Measurements from ENCODE around the gene MGARP.
A peak's percentile ranks its signal among the peaks of the same experiment; 100 is the strongest.
"Not testable (repeated sequence)": the region's sequence is repeated elsewhere in the genome, so short reads cannot be mapped to it uniquely, and the experiment has no call there.

The MGARP gene

DNA sequence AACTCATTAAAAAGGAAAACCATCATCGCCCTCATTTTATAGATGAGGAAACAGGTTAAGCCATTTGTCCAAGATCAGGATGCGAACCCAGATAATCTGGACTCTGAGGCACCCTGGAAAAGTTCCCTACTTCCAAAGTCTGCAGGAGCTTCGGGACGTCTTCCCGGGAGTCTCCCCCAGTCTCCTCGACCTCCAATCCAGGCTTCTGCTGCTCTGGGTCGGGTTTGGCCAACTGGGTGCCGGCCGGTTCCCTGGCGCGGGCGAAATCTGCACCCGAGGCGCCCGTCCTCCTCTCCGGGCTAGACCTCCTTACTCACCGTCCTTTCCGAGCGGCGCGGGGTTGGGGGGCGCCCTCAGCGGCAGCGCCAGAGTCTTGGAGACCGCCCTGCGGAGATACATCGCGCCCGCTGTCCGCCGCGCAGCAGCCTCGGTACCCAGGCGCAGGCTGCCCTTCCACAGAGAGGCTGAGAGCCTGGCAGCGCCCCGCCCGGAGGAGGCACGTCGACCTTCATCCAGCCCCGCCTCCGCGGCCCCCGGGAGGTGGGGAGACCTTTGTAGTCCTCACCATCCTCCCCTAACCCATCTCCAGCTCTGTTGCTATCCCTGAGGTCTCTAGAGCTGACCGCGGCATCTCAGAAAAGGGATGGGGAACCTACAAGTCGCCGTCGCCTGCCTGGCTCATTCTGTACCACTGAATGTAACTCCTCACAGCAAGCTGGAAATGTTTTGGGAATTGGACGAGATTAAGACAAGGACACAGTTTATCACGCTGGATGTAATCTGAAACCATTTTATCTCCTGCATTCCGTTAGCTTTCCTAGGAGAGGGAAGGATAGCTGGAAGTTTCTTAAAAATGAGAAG is at the start of gene MGARP:
Gene MGARP, minus strand, starts transcription at position 466 of the 861 bp plus-strand sequence. Its CDS starts 67 bp downstream, at position 399.
- no peak for DNase-seq

DNA sequence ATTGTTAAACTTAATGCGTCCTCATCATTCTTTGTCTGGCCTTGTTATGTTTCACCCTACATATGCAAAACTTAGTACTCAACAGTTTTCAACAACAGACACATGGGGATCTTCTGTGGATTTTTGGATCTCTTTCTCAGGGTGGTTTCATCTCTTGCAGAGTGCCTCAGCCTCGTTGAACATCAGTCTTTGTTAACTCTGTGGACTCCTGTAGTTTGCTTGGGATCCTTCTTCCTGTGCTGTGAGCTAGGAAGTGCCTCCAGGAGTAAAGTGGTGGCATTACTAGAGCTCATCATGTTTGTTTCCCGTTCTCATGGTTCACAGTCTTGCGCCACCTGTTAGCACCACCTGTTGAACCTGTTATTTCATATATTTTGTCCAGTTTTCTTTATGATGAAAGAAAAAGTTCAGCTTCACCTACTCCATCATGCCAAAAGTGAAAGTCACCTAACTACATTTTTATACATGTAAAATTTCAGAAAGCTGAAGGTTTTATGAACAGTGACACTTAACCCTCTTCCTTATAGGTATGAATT is 49.7 kb upstream of the MGARP start:
- DNase-seq: no peak

DNA sequence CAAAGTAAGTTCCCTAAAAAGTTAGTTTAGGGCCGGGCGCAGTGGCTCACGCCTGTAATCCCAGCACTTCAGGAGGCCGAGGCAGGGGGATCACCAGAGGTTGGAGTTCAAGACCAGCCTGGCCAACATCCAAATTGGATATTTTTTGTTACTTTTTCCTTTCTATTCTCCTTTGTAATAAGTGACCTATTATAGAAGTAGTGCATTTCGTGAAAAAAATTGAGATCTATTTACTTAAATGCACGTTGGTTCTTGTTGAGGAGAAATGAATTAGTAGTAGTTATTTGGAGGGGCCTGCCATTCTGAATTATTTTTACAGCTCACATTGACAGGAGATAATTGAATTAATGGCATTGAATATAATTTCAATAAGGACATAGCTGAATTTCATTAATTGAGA is 44.6 kb upstream of the MGARP start:
- no peak for DNase-seq

DNA sequence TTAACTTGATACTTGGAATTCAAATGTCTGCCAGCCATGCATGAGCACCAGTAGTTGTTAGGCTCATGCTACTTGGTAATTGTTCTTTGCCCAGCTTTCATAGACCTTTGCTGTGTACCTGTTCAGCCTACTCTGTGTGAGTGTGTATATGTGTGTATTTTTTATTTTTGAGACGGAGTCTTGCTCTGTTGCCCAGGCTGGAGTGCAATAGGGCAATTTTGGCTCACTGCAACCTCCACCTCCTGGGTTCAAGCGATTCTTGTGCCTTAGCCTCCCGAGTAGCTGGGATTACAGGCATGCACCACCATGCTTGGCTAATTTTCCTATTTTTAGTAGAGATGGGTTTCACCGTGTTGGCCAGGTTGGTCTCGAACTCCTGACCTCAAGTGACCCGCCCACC is 42.5 kb upstream of the MGARP start:
- not testable (repeated sequence) for DNase-seq

DNA sequence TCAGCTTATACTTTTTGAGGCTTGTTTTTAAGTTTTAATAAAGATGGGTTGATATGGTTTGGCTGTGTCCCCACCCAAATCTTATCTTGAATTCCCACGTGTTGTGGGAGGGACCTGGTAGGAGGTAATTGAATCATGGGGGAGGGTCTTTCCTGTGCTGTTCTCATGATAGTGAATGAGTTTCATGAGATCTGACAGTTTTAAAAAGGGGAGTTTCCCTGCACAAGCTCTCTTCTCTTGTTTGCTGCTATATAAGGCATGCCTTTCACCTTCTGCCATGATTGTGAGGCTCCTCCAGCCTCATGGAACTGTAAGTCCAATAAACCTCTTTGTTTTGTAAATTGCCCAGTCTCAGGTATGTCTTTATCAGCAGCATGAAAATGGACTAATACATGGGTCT is 42.0 kb upstream of the MGARP start:
- DNase-seq: not testable (repeated sequence)

DNA sequence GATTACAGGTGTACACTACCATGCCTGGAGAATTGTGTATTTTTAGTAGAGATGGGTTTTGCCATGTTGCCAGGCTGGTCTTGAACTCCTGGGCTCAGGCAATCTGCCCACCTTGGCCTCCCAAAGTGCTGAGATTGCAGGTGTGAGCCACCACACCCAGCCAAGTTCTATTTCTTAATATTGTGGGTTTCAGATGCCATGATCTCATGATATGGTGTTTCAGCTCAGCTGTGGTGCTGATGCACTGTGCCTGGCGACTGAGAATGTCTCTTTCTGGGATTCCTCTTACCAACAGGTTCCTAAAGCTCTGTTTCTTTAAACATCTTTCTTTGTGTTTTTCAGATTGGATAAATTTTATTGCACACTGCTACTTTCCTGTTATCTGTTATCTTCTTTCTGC is 39.5 kb upstream of the MGARP start:
- DNase-seq: no peak

DNA sequence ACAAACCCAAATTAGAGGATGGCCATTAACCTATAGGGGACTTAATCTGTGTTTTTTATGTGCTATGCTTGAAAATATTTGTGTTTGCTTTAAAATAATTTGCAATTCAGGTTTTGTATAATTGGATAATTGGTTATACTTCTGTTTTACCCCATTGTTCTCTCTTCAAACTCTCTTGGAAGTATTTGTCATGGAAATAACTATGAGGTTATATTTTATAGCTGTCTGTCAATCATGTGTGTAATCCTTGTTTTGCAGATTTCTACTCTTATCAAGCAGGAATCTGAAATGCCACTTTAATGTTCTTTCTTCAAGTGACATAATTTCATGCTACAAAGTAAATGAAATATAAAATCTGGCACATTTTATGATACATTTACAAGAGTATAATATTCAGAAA is 37.6 kb upstream of the MGARP start:
- DNase-seq: no peak

DNA sequence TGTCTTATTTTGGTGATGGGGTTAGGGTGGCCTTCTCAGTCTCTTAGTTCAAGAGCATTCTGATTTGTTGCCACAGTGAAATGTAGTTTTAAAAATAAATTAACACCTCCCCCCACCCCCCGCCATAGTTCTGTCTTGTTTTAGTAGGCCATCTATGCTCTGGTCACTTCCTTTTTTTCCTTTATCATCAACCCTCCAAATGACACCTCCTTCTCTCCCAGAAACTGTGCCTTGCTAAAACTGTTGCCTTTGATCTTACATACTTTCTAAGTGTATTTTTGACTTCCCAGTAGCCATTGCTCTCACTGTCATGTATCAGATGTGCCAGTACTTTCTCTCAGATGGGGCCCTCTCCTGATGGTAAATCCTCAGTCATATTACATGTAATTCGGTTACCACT is 36.7 kb upstream of the MGARP start:
- DNase-seq: no peak

DNA sequence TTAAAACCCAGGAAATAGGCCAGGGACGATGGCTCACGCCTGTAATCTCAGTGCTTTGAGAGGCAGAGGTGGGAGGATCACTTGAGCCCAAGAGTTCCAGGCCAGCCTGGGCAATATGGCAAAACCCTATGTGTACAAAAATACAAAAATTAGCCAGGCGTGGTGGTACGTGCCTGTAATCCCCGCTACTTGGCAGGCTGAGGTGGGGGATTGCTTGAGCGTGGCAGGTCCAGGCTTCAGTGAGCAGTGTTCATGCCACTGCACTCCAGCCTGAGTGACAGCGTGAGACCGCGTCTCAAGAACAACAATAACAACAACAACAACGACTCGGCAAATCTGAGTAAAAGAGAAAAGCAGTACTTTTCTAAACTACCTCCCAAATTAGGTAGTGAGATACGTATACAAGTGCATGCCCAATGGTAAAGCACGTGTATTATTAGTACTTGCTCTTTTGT is 35.2 kb upstream of the MGARP start:
- DNase-seq: no peak

DNA sequence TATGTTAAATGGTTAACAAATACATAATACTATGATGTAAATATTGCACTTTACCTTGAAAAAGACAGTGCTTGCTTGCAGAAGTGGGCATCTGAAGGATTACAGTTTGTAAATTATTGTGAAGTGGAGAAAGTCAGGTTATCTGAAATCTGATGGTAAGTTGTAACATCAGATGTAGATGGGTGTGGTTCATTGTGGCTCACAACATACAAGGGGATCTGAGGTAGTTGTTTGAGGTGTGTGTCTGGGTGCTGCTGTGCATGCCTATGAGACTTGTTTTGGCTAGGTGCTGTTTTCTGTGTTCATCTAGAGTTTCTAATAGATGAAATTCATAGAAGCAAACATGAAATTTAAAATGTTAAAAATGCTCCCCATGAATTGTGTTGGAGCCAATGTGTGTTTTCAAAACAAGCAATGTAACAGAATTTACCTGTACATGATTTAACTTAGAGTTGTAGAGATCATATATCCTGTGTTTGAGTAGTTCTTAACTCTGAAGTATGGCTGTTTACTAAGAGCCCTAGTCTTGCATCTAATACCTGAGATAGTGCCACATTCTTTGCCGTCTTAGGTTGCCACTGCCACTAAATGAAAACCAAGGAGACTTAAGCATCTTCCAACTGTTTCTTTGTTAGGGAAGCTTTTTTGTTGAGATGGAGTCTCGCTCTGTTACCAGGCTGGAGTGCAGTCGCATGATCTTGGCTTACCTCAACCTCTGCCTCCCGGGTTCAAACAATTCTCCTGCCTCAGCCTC is 34.2 kb upstream of the MGARP start:
- DNase-seq: no peak

DNA sequence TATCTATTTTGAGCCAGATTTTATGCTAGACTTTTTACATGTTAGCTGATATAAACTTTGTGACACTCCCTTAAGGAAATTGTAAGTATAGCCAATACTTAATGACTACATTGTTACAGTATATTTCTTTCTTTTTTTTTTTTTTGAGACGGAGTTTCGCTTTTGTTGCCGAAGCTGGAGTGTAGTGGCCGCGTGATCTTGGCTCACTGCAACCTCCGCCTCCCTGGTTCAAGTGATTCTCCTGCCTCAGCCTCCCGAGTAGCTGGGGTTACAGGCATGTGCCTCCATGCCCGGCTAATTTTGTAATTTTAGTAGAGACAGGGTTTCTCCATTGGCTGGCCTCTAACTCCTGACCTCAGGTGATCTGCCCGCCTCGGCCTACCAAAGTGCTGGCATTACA is 33.4 kb upstream of the MGARP start:
- not testable (repeated sequence) for DNase-seq

DNA sequence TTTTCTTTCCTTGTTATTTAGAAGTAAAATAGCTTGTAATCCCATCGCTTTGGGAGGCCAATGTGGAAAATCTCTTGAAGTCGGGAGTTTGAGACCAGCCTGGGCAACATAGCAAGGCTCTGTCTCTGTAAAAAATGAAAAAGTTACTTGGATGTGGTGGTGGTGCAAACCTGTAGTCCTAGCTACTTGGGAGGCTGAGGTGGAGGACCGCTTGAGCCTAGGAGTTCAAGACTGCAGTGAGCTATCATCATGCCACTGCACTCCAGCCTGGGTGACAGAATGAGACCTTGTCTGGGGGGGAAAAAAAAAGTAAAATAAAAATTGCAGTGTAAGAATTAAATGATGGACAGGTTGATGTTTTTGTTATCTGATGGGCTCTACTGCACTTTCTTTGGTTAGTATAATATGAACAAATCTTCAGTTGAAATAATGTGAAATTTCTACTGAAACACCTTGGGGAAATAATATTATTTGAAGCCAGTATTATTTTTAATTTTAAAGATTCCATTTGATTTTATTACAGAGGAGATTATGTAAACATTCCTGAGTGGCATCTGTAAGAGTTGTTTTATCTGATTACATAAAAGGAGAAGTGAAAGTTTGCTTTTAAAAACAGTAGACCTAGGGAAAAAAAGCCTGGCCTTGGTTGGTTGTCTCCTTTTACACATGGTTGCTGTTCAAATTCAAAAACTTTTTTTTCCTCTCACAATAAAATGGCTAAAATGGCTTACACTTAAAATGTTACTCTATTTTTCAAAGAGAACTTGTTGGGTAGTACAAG is 32.7 kb upstream of the MGARP start:
- no peak for DNase-seq

DNA sequence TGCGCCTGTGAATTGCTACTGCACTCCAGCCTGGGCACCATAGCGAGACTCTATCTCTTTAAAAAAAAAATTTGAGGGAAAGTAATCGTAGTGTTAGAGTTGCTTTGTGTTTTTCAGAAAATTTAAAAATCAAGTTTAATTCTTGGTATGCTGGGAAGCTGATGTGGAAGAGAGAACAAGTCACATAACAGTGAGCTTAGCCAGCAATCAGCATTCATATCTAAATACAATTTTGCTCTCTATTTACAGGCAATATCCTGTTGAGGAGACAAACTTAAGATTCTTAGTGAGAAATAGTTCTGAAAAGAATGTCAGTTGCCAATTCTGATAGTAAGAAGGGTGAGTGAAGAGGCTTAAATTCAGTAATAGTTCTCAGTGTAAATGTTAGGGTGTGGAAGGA is 31.9 kb upstream of the MGARP start:
- DNase-seq: no peak

DNA sequence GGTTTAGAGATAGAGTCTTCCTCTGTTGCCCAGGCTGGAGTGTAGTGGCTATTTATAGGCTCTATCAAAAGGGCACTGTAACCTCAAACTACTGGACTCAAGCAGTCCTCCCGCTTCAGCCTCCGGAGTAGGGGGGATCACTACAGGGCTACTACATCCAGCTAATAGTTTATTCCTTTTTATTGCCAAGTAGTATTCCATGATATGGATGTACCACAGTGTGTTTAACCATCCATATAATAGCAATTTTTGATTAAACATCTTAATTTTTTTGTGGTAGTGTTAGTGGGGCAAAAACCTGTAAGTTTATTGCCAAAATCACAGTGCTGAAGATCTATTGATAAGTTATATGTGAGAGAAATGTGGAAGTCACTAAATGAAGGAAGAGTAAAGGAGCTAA is 24.9 kb upstream of the MGARP start:
- DNase-seq: no peak

DNA sequence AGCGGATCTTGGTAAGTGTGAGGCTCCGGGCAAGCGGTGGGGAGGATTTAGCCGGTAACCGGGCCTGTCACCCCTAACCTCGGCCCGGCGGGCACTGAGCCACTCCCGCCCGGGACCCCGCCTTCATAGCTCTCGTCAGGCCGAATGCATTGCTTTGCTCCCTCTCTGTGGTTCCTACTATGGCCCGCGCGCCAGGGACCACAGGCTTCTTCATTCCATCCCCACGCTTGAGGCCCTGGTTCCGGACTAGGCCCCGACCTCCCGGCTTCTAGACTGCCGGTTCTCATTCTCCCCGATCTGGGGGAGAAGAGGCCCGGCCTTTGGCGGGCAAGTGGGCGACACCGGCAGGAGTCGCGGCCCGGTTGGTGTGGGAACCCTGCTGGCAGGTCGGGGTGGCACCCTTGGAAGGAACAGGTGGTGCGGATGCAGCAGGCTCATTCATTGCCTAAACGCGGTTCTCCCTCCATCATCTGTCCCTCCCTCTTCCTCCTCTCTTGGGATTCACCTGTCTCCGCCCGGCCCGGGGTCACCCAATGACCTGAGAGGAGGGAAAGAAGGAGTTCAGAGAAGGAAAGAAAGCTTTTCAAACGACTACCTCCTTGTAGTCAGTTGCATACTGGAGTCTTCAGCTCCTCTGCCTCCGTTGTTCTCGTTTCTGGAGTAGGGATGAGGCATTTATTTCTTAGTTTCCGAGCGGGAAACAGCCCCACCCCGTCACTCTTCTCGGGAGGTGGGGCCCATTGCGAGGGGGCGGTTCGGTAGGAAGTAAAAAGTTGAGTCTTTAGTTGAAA is 22.0 kb upstream of the MGARP start, which contains the start of gene NDUFC1:
Gene NDUFC1, minus strand, starts transcription at position 657 of the 791 bp plus-strand sequence. CDS start 6,679 bp downstream, outside the sequence.
- DNase-seq: peak; percentile 44

DNA sequence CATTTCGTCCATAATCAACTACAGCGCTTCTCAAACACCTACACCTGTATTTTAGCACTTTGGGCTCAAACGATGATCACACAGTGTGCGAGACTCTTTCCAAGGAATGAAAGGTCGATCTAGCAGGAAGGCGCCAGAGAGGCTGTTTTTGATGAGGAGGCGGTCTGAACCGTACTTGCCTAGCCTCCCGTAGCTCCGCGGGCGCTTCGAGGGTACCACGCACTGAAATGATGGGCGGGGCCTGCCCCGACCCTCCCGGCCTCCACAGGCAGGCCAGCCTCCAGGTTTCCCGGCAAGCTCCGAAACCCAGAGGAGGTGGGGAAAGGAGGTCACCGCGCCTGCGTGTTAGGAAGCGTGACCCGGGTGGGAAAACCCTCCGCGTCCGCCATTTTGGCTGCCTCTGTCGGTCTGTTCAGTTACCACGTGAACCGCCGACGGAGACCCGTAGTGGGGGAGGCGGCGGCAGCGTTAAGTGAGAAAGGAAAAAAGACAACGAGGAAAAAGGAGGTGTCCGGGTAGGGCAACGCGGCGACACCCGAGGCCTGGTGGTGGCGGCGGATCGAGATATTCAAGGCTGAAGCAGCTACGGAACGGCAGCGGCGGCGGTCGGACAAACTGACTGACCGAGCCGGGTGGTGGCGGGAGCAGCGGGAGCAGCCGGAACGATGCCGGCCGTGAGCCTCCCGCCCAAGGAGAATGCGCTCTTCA is 21.2 kb upstream of the MGARP start, which contains the start of gene NAA15:
Gene NAA15, plus strand, starts transcription at position 393 of the 708 bp plus-strand sequence. Its CDS starts 273 bp downstream, at position 666.
- DNase-seq: peak; percentile 87

DNA sequence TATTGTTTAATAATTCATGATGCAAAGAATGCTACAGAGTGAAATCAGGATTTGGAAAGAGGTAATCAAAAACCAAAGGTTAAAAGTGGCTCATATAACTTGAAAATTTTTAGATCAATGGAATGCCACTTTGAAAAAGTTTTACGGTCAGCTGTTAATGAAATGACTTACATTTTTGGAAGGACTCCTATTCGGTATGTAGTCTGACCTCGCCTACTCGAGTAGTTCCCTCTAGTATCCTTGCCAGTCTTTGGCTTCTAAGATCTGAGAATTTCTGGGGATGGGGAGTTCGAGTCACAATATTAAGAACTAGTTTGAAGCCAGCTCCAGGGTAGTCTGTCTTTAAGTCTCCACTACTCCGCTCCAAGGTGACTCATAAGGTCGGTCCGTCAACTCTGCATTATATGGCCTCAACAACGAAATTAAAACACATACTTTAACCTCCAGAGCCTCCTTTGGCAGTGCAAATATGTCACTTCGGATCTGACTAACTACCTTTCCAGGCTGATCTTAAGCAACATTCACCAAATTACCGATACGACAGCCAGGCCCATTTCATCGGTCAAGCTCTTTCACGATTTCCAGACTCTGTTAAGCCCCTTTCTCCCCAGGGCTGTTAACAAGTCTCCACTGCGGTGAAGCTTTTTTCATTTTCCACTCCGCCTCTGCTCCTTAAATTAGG is 20.5 kb upstream of the MGARP start:
- DNase-seq: no peak

DNA sequence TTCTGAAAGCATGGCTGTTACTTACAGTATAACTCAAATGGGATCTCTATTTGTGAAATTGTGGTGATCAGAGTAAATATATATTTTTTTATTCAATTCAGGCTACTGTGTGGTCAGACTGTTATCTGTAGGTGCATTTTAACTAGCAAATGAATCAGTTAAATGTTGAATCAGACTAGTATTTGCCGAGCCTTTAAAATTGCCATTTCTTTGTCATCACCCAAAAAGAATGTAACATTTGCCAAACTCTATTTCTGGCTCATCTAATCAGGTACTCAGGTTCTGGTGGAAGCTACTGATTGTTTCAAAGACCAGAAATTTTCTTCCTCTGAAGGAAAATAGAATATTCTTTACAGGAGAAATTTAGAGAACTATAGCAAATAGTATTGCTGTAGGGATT is 19.5 kb upstream of the MGARP start:
- DNase-seq: no peak

DNA sequence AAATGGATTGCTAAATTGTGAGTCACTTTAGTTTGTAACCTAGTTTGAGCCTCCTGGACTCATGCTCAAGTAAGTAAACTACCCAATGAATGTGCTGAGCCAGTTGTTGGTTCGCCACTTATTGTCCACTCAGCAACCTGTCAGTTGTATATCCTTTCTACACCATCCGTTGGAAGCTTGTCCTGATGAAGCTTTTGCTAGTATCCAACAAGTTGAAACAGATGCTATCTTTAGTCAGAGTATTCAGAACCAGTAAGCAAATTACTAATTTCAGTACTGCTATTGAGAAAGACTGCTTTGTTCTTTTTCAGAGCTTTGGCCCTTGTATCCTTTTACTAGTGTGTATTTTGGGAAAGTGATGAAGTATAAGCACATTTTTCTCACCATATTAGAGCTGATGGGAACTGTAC is 17.0 kb upstream of the MGARP start:
- no peak for DNase-seq

DNA sequence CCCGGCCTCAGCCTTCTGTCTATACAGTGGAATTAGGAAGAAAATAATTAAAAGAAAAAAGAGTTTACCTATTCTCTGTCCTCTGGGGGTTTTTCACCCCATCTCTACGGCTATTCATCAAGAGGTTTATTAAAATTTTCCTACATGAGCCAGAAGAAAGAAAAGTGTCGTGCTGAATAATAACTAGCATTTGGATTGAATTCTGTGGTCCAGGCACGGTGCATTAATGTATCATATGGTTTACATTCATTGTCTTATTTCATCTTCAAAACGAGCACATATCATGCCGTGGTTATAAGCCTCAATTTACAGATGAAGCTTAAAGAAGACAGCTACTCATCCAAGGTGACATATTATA is 15.9 kb upstream of the MGARP start:
- no peak for DNase-seq
